Measurements from ENCODE around the gene C4BPB.
A peak's percentile ranks its signal among the peaks of the same experiment; 100 is the strongest.

The C4BPB gene

DNA sequence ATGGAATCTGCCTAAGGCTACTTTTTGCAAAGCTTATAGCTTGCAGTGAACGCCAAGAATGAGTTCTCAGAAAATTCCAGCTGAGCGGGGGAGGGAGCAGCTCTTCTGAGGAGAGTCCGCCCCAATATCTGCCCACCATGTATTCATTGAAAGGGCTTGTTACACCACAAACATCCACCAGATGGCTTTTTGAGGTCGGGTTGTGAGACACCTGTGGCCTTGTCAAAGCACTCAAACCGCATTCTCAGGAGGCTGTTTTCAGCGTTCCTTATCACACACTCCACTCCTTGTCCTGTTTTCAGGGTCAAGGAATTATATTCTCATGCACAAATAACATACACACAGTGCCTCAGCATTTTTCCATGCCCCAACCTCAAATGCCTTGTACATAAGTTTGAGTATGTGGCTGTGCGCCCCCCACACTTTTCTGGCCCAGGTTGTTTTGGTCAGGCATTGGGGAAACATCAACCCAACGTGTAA lies 3.9 kb upstream of the C4BPB start:
- DNase-seq (ENCODE audit: low spot score), result peak; percentile 68

DNA sequence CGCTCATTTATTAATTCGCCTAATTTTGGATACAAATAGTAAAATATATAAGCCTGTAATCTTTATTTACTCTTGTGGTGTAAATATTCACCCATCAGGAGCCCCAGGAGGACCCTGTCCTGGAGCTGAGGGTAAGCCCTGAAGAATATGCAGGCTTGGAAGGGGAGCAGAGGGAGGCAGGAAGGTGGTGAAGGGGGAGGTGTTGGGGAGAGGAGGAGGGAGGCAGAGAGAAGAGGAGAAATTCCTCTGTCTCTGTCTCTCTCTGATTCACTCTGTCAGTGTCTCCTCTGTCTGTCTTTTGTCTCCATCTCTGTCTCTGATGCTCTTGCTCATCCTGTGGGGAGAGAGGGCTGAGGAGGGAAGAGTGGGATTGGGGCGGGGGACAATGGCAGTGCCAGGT lies 2.8 kb upstream of the C4BPB start:
- DNase-seq (ENCODE audit: low spot score), result peak; percentile 2

DNA sequence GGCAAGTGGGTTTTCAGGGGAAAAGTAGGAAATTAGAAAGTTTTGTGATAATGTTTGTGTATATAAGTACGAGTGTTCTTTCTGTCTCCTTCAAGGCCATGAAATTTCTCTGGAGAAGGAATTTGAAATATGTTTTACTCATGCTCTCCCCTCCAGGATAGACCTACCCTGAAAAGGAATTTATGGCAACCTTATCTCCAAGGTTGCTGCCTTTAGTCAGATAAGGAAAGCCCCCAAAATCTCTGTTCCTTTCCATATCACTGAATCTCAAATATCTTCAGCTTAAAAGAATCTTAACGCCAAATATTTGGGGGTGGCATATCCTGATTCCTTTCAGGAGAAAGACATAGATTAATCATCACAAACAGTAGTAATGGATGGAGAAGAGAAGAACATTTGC lies 499 bp upstream of the C4BPB start:
- DNase-seq (ENCODE audit: low spot score), result peak; percentile 5

DNA sequence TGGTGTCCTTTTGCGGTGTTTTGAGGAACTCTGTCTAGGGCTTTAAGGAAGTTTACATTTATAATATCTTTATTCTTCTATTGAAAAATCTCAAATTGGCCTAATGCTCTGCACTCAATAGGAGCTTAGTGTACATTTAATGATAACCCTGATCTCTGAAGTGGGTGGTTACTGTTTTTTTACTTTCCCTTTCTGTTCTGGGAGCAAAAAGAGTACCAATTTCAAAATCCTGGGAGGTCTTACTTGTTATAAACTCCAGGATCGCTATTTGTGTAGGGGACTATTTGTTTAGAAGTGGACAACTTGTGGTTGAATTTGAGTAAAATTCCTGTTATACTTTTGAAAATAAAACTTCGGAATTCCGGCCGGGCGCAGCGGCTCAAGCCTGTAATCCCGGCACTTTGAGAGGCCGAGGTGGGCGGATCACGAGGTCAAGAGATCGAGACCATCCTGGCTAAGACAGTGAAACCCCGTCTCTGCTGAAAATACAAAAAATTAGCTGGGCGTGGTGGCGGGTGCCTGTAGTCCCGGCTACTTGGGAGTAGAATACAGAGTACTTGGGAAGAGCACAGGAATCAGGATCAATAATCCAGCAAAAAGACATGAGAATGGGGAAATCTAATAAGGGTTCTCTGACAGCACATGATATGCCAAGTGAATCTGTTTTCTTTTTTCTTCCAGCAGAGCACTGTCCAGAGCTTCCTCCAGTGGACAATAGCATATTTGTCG lies 1.1 kb downstream of the C4BPB start:
- DNase-seq (ENCODE audit: low spot score), result no peak

DNA sequence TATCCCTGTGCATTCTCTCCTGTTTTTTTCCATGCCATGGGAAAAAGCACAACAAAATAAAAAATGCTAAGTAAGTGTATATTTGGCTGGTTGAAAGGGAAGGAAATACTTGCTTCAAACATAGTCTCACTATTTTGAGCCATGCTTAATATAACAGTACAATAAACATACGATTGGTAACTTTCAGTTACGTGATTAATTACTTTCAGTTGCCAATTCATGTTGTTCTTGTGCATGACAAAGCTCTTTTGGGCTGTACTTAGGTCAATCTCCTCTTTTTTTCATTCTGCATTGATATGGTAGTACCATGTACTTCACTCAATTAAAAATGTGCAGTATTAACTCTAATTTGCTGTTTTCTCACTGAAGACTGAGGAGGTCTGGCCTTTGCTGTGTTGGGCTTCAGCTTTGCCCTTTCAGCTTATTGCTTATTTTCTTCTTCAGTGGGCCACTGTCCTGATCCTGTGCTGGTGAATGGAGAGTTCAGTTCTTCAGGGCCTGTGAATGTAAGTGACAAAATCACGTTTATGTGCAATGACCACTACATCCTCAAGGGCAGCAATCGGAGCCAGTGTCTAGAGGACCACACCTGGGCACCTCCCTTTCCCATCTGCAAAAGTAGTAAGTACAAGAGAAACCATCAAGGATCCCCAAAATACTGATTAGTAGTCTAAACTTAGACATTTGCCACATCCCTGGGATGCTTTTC lies 2.7 kb downstream of the C4BPB start:
- DNase-seq (ENCODE audit: low spot score), result no peak

DNA sequence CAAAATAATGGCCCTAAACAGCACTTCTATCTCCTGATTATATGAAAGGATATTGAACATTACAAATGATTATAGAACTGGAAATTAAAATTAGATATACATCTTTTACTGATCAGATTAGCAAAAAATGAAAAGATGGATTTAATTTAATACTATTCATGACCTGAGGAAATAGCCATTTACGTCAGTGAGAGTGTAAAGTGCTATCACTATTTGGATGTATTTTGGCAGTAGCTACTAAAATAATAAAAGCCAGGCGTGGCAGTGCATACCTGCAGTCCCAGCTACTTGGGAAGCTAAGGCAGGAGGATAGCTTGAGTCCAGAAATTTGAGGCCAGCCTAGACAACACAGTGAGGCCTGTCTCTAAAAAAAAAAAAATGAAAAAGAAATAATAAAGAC lies 5.3 kb downstream of the C4BPB start:
- no peak for DNase-seq (ENCODE audit: low spot score)

DNA sequence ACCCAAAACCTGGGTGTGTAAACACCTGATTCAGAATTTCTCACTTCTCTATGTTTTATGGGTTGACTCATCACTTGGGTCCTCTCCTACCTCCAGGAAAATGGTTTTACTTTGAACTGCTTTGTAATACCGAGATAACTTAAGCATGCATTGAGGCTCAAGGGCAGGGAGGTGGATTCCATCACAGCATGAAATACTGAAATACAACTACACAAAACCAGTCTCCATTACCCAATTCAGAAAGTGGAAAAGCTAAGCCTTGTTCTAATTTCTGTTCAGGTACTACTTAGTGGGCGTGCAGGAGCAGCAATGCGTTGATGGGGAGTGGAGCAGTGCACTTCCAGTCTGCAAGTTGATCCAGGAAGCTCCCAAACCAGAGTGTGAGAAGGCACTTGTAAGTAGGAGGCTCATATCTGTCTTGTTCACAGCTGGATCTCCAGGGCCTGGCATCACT lies 9.2 kb downstream of the C4BPB start:
- no peak for DNase-seq (ENCODE audit: low spot score)

DNA sequence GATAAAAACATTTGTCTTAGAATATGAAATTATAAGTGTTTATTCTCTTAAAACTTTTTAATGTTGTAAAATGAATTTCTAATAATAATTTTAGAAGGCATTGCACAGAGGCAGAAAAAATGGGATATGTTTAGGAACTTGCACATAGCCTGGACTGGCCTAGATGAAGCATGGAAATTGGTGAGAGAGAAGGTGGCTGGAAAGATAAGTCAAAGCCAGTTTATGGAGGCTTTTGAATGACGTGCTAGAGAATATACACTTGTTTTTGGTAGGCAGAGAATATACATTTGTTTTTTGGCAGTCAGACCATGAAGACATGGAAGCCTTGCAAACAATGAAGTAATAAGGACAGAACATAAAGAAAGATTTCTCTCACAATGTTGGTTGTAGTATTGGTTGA lies 13.1 kb downstream of the C4BPB start:
- DNase-seq (ENCODE audit: low spot score), result no peak

GRCh38 chr1:207102146-207102545 lies 13.5 kb downstream of the C4BPB start:
- DNase-seq (ENCODE audit: low spot score), result no peak

DNA sequence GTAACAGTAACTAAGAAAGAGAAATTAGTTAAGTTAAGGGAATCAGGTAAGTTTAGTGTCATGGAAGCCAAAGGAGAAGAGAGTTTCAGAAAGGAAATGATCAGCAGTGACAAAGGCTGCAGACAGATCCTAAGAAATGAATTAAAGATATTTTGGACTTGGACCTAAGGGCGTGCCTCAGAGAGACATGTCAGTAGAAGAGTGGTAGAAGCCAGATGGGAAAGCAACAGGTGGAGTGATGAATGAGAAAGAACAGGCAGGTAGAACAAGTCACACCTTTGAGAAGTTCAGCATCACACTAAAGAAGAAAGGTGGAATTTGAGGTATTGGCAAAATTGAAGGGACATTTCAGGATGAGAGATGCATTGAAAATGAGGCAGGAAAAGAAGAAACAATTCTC lies 14.0 kb downstream of the C4BPB start:
- DNase-seq (ENCODE audit: low spot score), result no peak

- peak; percentile 23 for DNase-seq (ENCODE audit: low spot score)
Observed at GRCh38 chr1:207103892-207104373, 15.3 kb downstream of the C4BPB start, which contains the start of gene C4BPA. TSS of gene C4BPA (plus strand) at chr1:207104233. CDS start at chr1:207113026, 8,793 bp downstream.

- DNase-seq (ENCODE audit: low spot score), result peak; percentile 49
Observed at GRCh38 chr1:207109004-207109403, 20.3 kb downstream of the C4BPB start.

DNA sequence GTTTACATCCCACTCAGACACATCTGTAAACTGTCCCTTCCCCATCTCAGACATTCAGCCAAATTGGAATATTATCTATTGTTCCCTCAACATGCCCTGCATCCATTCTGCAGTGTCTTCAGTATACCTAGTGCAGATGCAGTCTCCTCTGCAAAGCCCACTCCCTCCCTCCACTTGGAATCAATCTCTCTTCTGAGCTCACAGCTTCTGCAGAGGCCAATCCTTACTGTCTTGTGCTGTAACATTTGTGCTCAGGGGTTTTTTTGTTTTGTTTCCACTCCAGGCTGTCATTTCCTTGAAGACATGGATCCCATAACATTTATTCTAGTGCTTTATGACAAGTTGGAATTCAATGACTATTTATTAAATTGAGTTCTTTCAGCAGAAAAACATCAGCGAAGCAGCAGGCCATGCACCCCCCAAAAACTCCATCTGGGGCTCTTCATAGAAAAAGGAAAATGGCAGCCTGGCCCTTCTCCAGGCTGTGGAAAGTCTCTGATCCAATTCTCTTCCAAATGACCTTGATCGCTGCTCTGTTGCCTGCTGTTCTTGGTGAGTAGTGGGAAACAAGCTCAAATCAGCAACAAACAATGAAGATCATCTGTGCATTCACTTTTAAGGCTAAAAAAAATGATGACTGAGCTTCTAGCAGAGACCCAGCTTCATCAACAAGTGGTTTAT lies 24.1 kb downstream of the C4BPB start:
- no peak for DNase-seq (ENCODE audit: low spot score)

- DNase-seq (ENCODE audit: low spot score), result no peak
Observed at GRCh38 chr1:207115269-207115668, 26.6 kb downstream of the C4BPB start.

DNA sequence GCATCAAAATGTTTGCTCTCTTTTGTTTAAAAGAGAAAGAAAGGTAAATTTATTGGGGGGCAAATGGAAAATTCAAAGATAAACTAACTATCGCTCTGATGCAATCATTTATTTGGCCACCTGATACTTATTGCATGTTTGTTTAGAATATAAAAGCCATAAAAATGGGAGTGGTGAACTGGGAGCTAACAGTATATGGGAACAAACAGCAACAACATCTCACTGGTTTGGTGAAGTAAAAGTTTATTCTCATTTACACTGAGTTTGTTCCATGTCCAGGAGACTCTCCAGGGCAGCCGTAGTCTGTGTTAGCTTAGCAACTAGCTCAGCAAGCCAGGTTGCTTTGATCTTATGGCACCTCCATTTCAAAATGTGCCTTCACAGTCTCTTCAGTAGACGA lies 35.7 kb downstream of the C4BPB start:
- DNase-seq (ENCODE audit: low spot score), result no peak

GRCh38 chr1:207128336-207128921 lies 39.8 kb downstream of the C4BPB start:
- no peak for DNase-seq (ENCODE audit: low spot score)

DNA sequence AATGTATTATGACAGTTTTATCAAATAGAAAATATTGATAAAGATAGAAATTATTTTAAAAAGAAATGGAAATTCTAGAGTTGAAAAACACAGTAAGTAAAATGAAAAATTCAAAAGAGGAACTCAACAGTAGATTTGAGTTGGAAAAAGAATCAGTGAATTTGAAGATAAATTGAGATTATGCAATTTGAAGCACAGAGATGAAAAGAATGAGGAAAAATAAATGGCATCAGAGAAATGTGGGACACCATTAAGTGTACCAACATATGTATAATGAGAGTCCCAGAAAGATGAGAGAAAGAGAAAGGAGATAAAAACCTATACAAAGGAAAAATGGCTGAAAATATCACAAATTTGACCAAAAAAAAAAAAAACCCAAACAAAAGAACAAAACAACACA lies 40.4 kb downstream of the C4BPB start:
- no peak for DNase-seq (ENCODE audit: low spot score)

DNA sequence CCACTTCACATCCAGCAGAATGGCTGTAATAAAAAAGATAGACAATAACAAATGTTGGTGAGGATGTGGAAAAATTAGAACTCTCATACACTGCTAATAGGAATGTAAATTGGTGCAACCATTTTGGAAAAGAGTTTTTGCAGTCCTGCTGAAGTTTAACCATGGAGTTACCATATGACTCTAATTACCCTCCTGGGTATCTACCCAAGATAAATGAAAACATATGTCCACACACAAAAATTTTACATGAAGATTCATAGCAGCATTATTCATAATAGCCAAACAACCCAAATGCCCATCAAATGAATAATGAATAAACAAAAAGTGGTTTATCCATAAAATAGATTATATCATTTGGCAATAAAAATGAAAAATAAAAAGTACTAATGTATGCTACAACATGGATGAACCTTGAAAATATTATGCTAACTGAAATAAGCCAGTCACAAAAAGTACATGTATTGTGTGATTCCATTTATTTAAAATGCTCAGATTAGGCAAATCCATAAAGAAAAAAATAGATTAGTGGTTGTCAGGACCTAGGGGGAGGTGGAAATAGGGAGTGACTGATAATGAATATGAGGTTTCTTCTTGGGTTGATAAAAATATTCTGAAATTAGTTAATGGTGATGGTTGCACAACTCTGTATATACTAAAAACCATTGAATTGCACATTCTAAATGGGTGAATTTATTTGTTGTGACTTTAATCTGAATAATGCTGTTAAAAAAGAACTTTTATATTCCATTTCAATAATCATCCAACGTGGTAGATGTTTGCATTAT lies 41.8 kb downstream of the C4BPB start:
- no peak for DNase-seq (ENCODE audit: low spot score)

DNA sequence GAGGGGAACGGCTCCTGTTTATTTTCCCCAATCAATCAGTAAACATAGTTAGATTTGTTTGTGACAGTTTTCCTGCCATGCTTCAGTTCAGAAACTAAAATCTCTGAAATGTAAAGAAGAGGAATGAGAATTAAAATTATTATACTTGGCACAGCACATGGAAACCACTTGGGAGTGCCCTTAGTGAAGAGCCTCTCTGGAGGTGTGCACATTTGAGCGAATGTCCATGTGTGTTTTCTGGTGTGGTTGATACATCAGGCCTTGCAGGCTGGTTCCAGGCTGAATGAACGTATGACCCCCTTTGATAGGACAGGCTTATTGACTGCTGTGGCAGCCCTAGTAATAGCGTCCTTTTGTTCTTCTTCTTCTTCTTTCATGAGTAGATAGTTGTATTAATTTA lies 42.5 kb downstream of the C4BPB start:
- DNase-seq (ENCODE audit: low spot score), result no peak

DNA sequence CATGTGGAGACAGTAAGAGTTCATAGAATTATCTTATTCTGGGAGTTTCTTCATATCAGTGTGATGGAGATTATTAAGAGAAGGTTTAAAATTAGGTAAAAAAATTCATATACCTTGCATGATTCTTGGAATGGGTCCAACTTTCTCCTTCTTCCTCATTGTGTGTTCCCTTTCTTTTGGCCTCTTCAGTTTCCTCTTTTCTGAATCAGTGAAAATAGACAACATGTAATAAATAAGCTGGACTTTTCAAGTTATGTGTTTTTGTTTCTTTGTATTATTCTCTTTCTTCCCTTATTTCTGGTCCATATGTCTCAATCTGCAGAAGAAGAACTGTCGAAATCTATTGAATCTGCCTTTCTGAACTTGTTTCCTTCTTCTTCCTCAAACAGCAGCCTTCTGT lies 45.9 kb downstream of the C4BPB start:
- DNase-seq (ENCODE audit: low spot score), result no peak

DNA sequence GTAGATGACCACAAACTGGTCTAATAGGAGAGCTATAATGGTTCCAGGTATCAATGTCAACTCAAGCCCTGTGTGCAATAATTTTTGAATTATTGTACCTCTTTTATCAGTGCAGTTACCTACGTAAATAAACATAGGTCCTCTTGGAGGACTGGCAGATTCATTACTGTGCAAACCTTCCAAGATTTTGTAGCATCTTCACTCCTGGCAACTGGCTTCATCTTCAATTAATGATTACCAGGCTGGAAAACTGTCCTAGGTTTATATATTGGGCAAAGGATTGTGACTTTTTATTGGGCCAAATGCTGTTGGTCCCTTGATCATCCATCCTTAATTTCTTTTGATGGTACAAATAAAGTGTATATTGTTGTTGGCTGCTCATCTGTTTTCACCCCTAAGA lies 51.0 kb downstream of the C4BPB start:
- DNase-seq (ENCODE audit: low spot score), result no peak

- no peak for DNase-seq (ENCODE audit: low spot score)
Observed at GRCh38 chr1:207140536-207140935, 51.9 kb downstream of the C4BPB start.

Measured in kidney tubule cell (primary cell).